Stimulated activated CD4-positive, alpha-beta T cell treated with anti-CD3 and anti-CD28 coated beads, Interleukin-12 subunit alpha, Interleukin-12 subunit beta, amount 100 ng/mL, for 48 hours (primary cell): Measurements from ENCODE around the gene BCAT1.
"Not testable (repeated sequence)": the region's sequence is repeated elsewhere in the genome, so short reads cannot be mapped to it uniquely, and the experiment has no call there.

Experiments
- DNase-seq, 3 donors: peaks; one replicate each; pipeline ENCODE4 v3.0.0-alpha.2; 2020; ENCODE audit warnings: low read depth in 2 of 3, low spot score in 1 of 3

The BCAT1 gene

GRCh38 chr12:24928533-24929306, 20.2 kb downstream of the BCAT1 start:
- DNase-seq, result not testable (repeated sequence)

GRCh38 chr12:24928131-24928530, 20.8 kb downstream of the BCAT1 start:
- DNase-seq, result no peak

GRCh38 chr12:24926080-24926479, 22.8 kb downstream of the BCAT1 start:
- DNase-seq, result not testable (repeated sequence)

- no peak for DNase-seq
Observed at GRCh38 chr12:24922090-24922489, 26.8 kb downstream of the BCAT1 start.

- DNase-seq, result no peak
Observed at GRCh38 chr12:24921251-24922038, 27.5 kb downstream of the BCAT1 start.

GRCh38 chr12:24920141-24920540, 28.8 kb downstream of the BCAT1 start:
- DNase-seq, result no peak

GRCh38 chr12:24919346-24920001, 29.4 kb downstream of the BCAT1 start:
- DNase-seq, result peak in 2 of 3 donors; percentile 33 to 54

- no peak for DNase-seq
Observed at GRCh38 chr12:24918596-24918995, 30.3 kb downstream of the BCAT1 start.

- no peak for DNase-seq
Observed at GRCh38 chr12:24915501-24915900, 33.4 kb downstream of the BCAT1 start.

- no peak for DNase-seq
Observed at GRCh38 chr12:24913953-24914352, 34.9 kb downstream of the BCAT1 start.

- DNase-seq, result no peak
Observed at GRCh38 chr12:24913130-24913529, 35.8 kb downstream of the BCAT1 start.

- no peak for DNase-seq
Observed at GRCh38 chr12:24911271-24911791, 37.6 kb downstream of the BCAT1 start.

GRCh38 chr12:24910192-24910591, 38.7 kb downstream of the BCAT1 start:
- DNase-seq, result not testable (repeated sequence)

- DNase-seq, result no peak
Observed at GRCh38 chr12:24909667-24910066, 39.2 kb downstream of the BCAT1 start.

GRCh38 chr12:24907464-24907863, 41.4 kb downstream of the BCAT1 start:
- no peak for DNase-seq

GRCh38 chr12:24906141-24906540, 42.8 kb downstream of the BCAT1 start:
- DNase-seq, result no peak

GRCh38 chr12:24905431-24905830, 43.5 kb downstream of the BCAT1 start:
- DNase-seq, result no peak

- no peak for DNase-seq
Observed at GRCh38 chr12:24904871-24905270, 44.0 kb downstream of the BCAT1 start.

GRCh38 chr12:24903329-24904088, 45.4 kb downstream of the BCAT1 start:
- DNase-seq, result no peak

- no peak for DNase-seq
Observed at GRCh38 chr12:24902511-24903328, 46.2 kb downstream of the BCAT1 start.
